NOMO-1 treated with dmso at 0.1 percent for 144 hours (cell line): ENCODE measurements around the gene KSR1.

Source experiments
- DNase-seq: peaks from one replicate; lab custom pipeline; 2025; ENCODE audit not compliant: unreplicated experiment; lab: John Stamatoyannopoulos, UW

KSR1 gene

DNA sequence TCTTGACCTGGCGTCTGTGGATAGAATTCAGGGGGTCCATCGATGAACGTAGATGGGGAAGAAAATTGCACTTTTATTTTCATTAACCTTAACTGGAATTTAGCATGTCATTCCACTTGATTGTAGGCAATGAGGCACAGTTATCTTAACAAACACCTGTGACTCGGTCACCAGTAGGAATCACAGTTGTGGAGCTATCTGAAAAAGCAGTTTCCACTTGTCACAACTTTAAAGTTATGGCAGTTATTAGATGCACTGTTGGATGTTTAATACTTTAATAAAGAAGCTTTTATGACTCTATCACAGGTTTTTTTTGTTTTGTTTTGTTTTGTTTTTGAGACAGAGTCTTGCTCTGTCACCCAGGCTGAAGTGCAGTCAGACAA is 91.0 kb downstream of the KSR1 start:
- no peak for DNase-seq

DNA sequence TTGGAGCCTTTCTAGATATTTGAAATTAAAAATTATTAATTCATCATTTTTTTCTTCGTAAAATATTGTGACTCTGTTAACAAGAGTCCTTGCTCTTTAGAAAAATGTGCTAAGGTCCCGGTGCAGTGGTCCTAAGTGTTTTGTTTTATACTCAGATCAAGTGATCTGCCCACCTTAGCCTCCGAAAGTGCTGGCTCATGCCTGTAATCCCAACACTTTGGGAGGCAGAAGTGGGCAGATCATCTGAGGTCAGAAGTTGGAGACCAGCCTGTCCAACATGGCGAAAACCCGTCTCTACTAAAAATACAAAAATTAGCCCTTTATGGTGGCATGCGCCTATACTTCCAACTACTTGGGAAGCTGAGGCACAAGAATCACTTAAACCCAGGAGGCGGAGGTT is 92.1 kb downstream of the KSR1 start:
- DNase-seq = no peak

DNA sequence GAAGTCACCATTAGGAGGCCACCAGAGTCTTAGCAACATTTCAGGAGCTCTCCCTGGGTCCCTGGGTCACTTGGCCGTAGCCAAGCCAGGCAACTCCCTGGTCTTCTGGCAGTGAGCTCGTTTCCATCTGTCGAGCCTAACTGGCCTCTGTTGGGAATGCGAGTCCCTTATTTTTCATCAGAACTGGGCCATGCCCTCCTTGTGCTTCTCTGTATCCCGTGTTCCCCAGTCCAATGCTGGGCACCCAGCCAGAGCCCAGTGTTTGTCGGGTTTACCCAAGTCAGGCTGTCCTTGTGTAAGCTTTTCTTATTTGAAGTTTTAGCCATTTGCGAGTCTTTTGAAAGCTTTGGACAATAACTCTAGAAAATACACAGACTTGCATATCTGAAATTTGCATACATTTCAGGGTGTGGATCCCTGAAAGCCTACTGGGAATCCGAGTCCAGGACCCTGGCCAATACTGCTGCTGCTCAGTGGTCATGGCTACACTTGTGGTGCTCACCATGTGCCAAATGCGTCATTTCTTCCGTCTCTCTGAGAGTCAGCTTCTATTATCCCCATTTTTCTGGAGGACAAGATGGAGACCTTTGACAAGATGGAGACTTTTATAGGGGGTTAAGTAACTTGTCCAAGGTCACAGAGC is 93.1 kb downstream of the KSR1 start:
- no peak for DNase-seq

DNA sequence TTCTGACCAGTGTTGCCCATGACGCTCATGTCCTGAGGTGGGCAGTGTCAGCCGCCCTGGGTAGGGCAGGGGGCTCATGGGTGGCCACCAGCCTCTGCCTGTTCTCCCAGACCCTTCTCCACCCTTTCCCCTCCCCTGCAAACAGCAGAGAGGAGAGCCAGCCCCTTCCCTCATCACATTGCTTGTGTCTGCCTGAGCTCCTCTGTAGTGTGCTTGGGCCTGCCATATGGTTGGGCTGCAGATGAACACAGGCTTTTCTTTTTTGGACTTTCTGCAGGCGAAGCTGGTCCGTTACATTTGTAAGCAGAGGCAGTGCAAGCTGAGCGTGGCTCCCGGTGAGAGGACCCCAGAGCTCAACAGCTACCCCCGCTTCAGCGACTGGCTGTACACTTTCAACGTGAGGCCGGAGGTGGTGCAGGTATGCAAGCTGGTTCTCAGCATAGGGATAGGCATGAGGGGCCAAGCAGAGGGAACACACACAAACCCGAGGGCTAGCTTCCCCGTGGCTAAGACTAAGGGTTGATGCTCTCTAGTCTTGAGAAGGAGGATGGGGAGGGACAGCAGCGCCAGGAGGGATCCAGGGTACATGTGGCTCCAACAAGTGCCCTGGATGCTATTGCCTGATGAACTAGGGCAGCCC is 94.2 kb downstream of the KSR1 start:
- DNase-seq = no peak

DNA sequence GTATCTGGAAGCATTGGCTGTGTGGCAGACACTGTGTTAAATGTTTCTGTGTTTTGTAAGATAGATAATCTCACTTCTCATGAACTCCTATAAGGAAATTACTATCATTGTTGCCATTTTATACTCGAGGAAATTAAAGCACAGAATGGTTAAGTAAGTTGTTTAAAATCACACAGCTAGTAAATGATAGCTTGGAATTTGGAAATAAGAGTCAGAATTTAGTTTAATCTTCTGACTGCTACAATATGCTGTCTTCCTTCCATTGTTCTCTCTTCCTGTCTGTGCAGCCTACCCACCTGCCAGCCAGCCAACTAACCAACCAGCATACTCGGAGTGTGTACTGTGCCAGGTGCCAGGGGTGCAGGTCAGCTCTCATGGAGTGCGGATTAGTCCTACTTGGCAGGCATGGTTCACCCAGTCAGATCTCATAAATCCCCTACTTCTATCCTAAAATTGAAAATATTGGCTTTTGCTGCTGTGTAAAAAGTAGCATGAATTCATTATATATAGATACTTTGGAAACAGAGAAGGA is 94.8 kb downstream of the KSR1 start:
- no peak for DNase-seq

DNA sequence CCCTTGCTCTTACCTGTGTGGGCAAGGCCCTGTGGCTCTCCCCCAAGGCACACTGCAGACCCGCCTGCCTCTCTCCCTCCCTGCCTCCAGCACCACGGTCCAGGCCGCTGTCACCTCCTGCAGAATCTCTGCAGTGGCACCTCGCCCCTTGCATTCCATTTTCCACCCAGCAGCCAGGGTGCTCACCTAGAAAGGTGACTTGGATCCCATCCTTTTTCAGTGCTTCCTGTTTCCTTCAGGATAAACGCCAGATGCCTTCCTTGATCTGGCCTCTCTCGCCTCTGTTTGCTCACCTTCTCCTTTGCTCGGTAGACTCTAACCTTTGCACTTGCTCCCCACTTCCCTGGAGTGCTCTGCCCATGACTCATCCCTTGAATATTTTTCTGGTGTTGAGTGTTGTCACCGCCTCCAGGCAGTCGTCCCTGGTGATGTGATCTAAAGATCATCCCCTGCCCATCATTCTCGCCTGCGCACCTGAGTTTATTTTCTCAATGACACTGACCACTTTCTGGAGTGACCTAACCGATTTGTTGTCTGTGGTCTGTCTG is 95.5 kb downstream of the KSR1 start:
- DNase-seq = no peak

DNA sequence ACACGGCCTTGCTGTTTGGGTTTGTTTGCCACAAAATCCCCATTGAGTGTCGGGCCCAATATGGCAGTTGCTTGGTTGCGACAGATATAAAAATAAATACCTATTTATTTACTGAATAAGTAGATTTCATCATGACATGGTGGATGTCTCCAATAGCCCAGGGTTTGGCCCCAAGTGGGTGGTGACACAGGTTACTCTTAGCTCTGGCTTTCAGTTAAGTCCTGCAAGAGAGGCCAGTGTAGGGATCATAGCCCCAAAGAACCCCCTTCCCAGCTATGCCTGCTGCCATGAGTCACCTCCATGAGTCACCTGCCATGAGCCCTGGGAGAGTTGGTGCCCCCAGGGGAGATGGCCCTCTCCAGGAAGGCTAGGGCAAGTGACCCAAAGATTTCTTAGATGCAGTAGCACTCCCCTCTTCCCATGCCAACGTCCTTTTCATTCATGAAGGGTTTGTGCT is 96.1 kb downstream of the KSR1 start:
- DNase-seq = no peak

DNA sequence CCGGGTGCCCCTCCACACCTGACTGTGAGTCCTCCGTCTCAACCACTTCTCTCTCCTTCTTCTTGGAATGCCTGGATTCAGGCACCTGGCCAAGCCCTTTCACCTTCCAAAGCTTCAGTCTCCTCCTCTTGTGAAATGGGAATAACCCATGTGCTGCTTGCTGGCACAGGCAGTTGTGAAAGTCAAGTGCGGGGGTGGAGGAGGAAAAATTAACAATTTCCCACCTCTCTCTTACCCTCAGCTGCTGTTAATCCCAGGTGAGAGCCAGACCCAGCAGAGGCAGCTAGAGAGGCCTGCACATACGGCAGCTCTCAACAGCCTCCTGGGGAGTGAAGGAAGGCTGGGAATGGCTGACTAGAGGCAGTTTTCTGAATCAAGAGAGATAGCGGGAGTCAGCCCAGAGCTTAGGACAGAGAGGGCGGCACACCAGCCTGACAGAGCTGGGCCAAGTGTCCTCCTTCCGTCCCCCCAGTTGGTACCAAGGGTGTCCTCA is 96.8 kb downstream of the KSR1 start:
- DNase-seq = no peak

DNA sequence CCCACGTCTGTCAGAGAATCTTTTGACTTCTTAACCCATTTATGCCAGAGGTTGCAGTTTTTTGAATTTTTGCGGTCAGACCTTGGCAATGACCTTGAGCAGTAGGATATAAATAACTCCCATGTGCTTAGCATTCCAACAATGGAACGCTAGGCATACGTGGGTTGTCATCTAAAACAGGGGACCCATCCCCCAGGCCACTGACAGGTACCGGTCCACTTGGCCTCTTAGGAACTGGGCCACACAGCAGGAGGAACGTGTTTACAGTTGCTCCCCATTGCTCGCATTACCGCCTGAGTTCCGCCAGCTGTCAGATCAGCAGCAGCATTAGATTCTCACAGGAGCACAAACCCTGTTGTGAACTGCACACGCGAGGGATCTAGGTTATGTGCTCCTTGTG is 97.9 kb downstream of the KSR1 start:
- DNase-seq = no peak

DNA sequence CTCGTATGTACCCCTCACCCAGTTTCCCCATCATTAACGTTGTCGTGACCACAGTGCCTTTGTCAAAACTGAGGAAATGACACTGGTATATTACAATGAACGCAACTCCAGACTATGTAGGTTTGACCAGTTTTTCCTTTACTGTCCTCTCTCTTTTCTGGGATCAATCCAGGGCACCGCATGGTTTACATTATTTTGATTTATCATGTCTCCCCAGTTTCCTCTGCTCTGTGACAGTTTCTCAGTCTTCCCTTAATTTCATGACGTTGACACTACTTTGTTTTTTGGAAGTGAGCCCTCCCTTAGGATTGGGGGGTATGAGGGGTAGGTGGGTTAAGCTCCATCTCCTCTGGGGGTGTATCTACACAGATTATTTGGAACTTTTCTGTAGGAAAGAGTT is 98.7 kb downstream of the KSR1 start:
- no peak for DNase-seq

DNA sequence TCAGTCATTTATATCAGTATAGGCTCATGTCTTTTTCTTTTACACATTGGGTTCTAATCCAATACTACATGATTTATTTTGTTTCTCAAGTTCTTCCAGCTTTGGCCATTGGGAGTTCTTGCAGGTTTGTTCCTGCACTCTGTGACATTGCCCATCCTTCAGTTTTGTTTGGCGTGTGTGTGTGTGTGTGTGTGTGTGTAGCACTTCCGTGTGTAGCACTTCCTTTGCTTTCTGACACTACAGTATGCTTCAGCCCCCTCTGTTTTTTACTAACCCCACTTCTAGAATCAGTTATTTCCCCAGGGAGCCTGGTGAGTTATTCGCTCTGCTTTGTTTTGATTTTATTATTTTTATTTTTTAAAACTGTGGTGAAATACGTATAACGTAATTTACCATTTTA is 99.1 kb downstream of the KSR1 start:
- no peak for DNase-seq

DNA sequence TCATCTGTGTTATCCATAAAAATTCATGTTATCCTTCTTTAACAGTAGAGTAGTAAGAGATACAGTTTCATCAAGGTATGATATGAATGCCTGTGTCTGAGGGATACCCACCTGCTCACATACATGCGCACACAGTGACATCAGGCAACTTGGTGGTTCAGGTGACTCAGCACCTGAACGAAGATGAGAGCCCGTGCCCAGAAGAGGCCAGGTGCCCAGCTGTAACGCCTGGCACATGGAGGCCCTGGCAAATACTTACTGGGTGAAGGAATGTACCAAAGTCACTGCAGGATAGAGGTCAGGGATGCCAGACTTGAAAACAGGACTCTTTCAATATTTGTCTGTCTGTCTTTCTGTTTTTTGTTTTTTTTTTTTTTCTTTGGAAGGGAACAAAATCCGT is 102.1 kb downstream of the KSR1 start:
- DNase-seq = no peak

DNA sequence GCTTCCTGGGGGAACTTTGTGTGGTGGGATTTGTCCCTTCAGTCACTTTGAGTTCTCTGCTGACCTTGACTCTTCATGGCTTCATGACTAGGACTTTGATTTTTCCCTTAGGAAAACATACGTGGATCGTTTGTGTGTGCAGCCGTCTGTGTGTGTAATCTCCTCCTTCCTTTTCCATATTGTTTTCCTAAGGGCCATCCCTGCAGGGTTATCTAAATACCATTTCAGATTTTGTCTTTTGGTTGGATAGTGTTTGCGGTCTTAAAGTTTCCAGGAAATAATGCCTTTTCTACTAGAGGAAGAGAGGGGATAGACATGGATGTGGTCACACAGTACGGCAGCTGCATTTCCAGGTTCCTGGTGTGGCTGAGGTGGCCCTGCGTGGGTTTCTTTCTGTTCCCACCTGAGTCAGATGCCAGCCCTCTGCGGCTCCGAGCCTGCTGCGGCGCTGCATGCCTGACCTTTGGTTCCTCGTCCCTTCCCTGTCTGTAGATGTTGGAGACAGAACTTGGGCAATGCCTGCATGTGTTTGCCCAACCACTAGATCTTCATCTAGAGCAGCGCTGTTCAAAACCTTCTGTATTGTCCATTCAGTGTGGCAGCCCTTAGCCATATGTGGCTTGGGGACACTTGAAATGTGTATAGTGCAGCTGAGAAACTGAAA is 102.7 kb downstream of the KSR1 start:
- no peak for DNase-seq

DNA sequence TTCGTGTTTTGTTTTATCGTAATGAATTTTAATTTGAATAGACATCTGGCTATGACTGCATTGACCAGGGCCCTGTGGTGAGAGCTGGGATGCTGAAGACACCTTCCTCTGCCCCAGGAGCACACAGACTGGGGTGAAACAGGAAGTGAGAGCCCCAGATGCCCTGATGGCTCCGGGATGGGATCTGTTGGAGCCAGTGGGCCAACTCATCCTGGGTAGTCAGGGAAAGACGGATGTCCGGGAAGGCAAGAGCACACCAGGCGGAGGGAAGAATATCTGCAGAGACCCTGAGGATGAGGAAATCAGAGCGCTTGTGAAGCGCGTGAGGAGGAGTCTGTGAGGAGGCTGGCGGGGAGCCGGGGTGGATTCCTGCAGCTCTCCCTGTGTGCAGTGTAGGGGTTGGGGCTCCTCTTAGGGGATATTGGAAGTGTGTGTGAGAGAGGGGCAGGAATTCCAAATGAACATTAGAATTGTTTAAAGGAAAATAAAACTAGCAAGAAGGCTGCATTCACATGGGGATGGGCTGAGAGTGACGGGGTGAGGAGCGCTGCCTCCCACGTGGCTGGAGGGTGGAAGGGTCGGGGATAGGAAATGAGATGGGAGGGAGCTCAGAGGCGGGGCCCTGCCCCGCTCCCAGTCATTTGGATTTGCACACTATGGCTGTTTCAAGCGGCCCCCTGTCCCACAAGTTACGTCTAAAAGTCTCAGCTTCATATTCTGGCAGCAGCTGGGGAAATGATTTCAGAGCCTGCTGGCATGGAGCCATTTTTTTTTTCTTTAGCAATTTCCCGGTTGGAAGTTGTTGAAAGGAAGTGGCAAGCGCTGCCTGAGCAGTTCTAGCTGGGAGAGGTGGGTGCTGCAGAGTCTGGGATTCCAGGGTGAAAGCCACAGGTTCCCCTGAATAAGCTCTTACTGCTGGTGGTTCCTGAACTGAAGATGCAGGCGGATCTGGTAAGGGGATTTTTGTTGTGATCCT is 103.5 kb downstream of the KSR1 start:
- no peak for DNase-seq

DNA sequence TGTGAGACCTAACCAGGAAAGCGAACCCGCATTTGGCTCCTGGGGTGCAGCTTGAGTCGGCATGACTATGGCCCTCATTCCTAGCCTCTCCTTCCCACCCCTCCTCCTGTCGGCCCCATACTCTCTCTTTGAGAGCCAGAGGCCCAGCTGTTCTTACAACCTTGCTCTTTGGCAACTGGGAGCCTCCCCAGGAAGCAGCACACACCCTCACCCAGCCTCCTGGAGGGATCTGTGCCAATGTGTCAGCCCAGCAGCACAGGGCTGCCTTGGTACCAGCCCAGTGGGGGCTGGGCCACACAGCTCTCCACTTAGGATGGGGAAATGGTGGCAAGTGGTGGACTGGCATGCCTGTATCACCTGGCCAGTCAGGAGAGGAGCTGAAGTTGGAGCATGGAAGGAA is 104.4 kb downstream of the KSR1 start:
- DNase-seq = no peak

DNA sequence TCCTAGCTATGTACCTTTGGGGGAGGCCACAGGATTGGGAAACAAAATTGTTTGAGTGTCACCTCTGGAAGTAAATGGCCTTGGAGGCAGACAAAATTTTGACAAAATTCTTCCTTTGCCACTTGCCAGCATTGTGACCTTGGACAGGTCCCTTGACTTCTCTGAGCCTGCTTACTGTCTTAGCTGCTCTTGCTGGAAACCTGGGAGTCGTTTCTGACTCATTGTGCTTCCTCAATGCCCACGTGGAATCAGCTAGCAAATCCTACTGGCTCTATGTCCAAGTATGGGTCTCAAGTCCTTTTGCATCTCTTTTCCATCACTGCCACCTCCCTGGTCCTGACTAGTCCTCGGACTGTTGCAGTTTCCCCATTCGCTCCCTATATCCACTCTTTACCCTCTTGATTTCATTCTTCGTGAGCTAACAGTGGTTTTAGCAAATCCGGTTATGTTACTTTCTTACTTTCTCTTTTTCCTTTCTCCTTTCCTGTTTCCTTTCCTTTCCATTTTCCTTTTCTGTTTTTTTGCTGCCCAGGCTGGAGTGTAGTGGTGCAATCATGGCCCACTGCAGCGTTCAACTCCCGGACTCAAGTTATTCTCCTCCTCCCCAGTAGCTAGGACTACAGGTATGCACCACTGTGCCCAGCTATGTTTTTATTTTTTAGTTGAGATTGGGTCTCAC is 106.7 kb downstream of the KSR1 start:
- no peak for DNase-seq

DNA sequence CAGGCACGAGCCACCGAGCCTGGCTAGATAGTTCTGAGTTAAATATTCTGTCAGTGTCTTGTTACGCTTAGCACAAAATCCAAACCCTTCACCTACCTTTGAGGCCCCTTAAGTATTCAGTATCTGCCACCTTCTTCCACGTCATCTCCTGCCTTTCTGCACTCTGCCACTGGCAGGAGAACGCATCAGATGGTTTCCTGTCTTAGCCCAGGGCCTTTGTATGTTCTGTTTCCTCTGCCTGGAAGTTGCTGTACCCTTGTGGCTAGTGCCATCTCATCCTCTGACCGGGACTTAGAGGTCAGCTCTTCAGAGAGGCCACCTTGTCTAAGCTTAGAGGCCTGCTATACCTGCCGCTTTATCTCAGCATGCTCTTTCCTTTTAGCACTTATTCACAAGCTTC is 107.3 kb downstream of the KSR1 start:
- DNase-seq = no peak

DNA sequence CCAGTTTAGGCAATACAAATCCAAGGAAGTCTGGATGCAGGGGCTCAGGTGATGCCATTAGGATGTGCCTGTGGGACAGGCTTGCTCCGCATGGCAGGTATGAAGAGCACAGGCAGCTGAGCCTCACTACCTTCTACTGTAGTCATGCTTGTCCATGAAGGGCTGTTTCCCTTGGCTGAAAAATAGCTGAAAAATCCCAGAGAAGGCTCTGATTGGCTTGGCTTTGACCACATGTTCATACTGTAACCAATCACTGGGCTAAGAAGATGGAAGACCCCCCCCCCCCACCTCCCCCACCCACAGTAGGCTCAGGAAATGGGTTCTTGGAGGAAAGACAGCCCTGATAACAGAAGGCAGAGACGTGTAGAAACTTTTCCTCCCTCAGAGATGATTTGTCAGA is 108.2 kb downstream of the KSR1 start:
- no peak for DNase-seq

DNA sequence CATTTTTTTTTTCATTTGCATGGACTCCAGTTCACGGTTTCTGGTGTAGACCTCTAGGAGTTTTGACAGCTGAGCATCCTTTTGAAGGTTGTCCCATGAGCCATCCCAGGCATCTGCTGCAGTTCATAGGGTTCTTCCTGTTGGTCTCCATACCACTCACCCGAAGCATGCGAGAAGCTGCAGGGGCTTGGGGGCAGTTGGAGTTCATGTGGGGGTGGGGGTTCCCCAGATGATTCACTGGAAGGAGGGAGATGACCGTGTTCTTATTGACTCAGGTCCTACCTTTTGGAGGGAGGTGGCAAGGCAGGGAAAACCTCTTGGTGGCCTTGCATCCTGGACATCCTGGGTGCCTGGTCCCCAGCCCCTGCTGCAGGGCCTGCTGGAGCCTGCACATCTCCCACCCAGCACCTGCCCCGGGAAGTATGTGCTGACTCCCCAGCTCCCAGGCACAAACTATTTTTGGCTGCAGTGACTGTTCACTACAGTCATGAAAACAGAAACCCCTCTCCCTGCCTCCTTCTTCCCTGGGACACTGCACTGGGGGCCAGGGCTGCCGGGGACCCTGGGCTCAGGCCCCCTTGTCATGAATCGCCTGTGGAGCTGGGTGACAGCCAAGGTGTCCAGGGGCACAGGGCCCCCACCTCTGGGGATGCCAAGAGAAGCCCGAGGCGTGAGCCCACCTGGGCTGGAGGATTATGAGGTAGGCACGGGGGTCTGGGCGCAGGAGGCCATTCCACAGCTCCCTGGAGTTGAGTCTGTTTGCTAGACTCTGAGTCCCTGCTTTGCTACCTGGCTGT is 109.8 kb downstream of the KSR1 start:
- DNase-seq = no peak
